Measurements from ENCODE around the gene PITPNM2. TPM values are rescaled to one million over a fixed set of nuclear protein-coding genes. Genes with fewer than 3 reads are reported as not detected.
A peak's percentile ranks its signal among the peaks of the same experiment; 100 is the strongest.

The PITPNM2 gene
- polyA plus RNA-seq, 1 donor, result 7.8 TPM

- no peaks in the 10 kb centered on the region for H3K27me3 ChIP-seq (ENCODE audit: control insufficient read depth, insufficient read depth, low read length)
- no peaks in the 10 kb centered on the region for H3K36me3 ChIP-seq (ENCODE audit: control insufficient read depth, insufficient read depth, low read length)
- no CpG with 5 or more reads among the region's 3 CpGs for WGBS (ENCODE audit: insufficient coverage, low lambda C conversion rate)
- no peak overlapping the region for H3K27ac ChIP-seq (ENCODE audit: low read length)
- no peaks in the 10 kb centered on the region for H3K4me1 ChIP-seq (ENCODE audit: control insufficient read depth, insufficient read depth, low read length)
- H3K4me3 ChIP-seq (ENCODE audit: low read length), result no peak overlapping the region
- no peaks in the 10 kb centered on the region for H3K9me3 ChIP-seq (ENCODE audit: control insufficient read depth, low read depth, low read length)
- no peak for DNase-seq
Measured at GRCh38 chr12:123120452-123121166, 30.3 kb downstream of the PITPNM2 start.

- H3K27ac ChIP-seq (ENCODE audit: low read length), result no peak overlapping the region
- WGBS (ENCODE audit: insufficient coverage, low lambda C conversion rate), result no CpG with 5 or more reads among the region's 7 CpGs
Measured at GRCh38 chr12:123119808-123120207, 31.1 kb downstream of the PITPNM2 start.

GRCh38 chr12:123118497-123118896 lies 32.4 kb downstream of the PITPNM2 start:
- Histone ChIP-seq H3K27me3 (ENCODE audit: control insufficient read depth, insufficient read depth, low read length) (no peaks in the 10 kb centered on the region), H3K36me3 (ENCODE audit: control insufficient read depth, insufficient read depth, low read length) (no peaks in the 10 kb centered on the region), H3K9me3 (ENCODE audit: control insufficient read depth, low read depth, low read length) (no peaks in the 10 kb centered on the region), H3K4me1 (ENCODE audit: control insufficient read depth, insufficient read depth, low read length) (no peaks in the 10 kb centered on the region), H3K27ac (ENCODE audit: low read length) (peak overlapping the region; percentile 5), H3K4me3 (ENCODE audit: low read length) (no peak overlapping the region)
- DNase-seq, result peak; percentile 12 to 48
- no CpG with 5 or more reads among the region's 8 CpGs for WGBS (ENCODE audit: insufficient coverage, low lambda C conversion rate)

More at GRCh38 chr12:123119808-123120207, 31.1 kb downstream of the PITPNM2 start:
- DNase-seq, result no peak
- no peak overlapping the region for H3K4me3 ChIP-seq (ENCODE audit: low read length)
- H3K9me3 ChIP-seq (ENCODE audit: control insufficient read depth, low read depth, low read length), result no peaks in the 10 kb centered on the region
- no peaks in the 10 kb centered on the region for H3K36me3 ChIP-seq (ENCODE audit: control insufficient read depth, insufficient read depth, low read length)
- H3K27me3 ChIP-seq (ENCODE audit: control insufficient read depth, insufficient read depth, low read length), result no peaks in the 10 kb centered on the region
- no peaks in the 10 kb centered on the region for H3K4me1 ChIP-seq (ENCODE audit: control insufficient read depth, insufficient read depth, low read length)

GRCh38 chr12:123115409-123116121 lies 35.3 kb downstream of the PITPNM2 start:
- WGBS (ENCODE audit: insufficient coverage, low lambda C conversion rate), result no CpG with 5 or more reads among the region's 8 CpGs
- H3K4me1 ChIP-seq (ENCODE audit: control insufficient read depth, insufficient read depth, low read length), result no peaks in the 10 kb centered on the region
- H3K4me3 ChIP-seq (ENCODE audit: low read length), result no peak overlapping the region
- H3K9me3 ChIP-seq (ENCODE audit: control insufficient read depth, low read depth, low read length), result no peaks in the 10 kb centered on the region
- peak; percentile 29 for DNase-seq
- H3K27me3 ChIP-seq (ENCODE audit: control insufficient read depth, insufficient read depth, low read length), result no peaks in the 10 kb centered on the region
- no peaks in the 10 kb centered on the region for H3K36me3 ChIP-seq (ENCODE audit: control insufficient read depth, insufficient read depth, low read length)
- H3K27ac ChIP-seq (ENCODE audit: low read length), result peak overlapping the region; percentile 30

- H3K27ac ChIP-seq (ENCODE audit: low read length), result no peak overlapping the region
- DNase-seq, result no peak
- peaks cover 4% of the 10 kb centered on the region for H3K36me3 ChIP-seq (ENCODE audit: control insufficient read depth, insufficient read depth, low read length)
- WGBS (ENCODE audit: insufficient coverage, low lambda C conversion rate), result no CpG with 5 or more reads among the region's 13 CpGs
- no peaks in the 10 kb centered on the region for H3K9me3 ChIP-seq (ENCODE audit: control insufficient read depth, low read depth, low read length)
- H3K4me3 ChIP-seq (ENCODE audit: low read length), result no peak overlapping the region
- H3K4me1 ChIP-seq (ENCODE audit: control insufficient read depth, insufficient read depth, low read length), result no peaks in the 10 kb centered on the region
- no peaks in the 10 kb centered on the region for H3K27me3 ChIP-seq (ENCODE audit: control insufficient read depth, insufficient read depth, low read length)
Measured at GRCh38 chr12:123114304-123115083, 36.4 kb downstream of the PITPNM2 start.

- DNase-seq, result no peak
- H3K4me3 ChIP-seq (ENCODE audit: low read length), result no peak overlapping the region
- peaks cover 11% of the 10 kb centered on the region for H3K36me3 ChIP-seq (ENCODE audit: control insufficient read depth, insufficient read depth, low read length)
- WGBS (ENCODE audit: insufficient coverage, low lambda C conversion rate), result no CpG with 5 or more reads among the region's 8 CpGs
- no peak overlapping the region for H3K27ac ChIP-seq (ENCODE audit: low read length)
- no peaks in the 10 kb centered on the region for H3K9me3 ChIP-seq (ENCODE audit: control insufficient read depth, low read depth, low read length)
- H3K27me3 ChIP-seq (ENCODE audit: control insufficient read depth, insufficient read depth, low read length), result no peaks in the 10 kb centered on the region
- no peaks in the 10 kb centered on the region for H3K4me1 ChIP-seq (ENCODE audit: control insufficient read depth, insufficient read depth, low read length)
Measured at GRCh38 chr12:123113026-123113425, 37.9 kb downstream of the PITPNM2 start.

- H3K27me3 ChIP-seq (ENCODE audit: control insufficient read depth, insufficient read depth, low read length), result no peaks in the 10 kb centered on the region
- DNase-seq, result no peak
- H3K4me1 ChIP-seq (ENCODE audit: control insufficient read depth, insufficient read depth, low read length), result no peaks in the 10 kb centered on the region
- H3K27ac ChIP-seq (ENCODE audit: low read length), result no peak overlapping the region
- H3K4me3 ChIP-seq (ENCODE audit: low read length), result no peak overlapping the region
- no peaks in the 10 kb centered on the region for H3K9me3 ChIP-seq (ENCODE audit: control insufficient read depth, low read depth, low read length)
- WGBS (ENCODE audit: insufficient coverage, low lambda C conversion rate), result 40% methylated on average over 1 of the region's 19 CpGs
- H3K36me3 ChIP-seq (ENCODE audit: control insufficient read depth, insufficient read depth, low read length), result peaks cover 12% of the 10 kb centered on the region
Measured at GRCh38 chr12:123111498-123112165, 39.3 kb downstream of the PITPNM2 start.

GRCh38 chr12:123109319-123109772 lies 41.5 kb downstream of the PITPNM2 start:
- H3K36me3 ChIP-seq (ENCODE audit: control insufficient read depth, insufficient read depth, low read length), result peaks cover 14% of the 10 kb centered on the region
- no CpG with 5 or more reads among the region's 3 CpGs for WGBS (ENCODE audit: insufficient coverage, low lambda C conversion rate)
- H3K4me1 ChIP-seq (ENCODE audit: control insufficient read depth, insufficient read depth, low read length), result no peaks in the 10 kb centered on the region
- no peak overlapping the region for H3K27ac ChIP-seq (ENCODE audit: low read length)
- H3K27me3 ChIP-seq (ENCODE audit: control insufficient read depth, insufficient read depth, low read length), result no peaks in the 10 kb centered on the region
- no peaks in the 10 kb centered on the region for H3K9me3 ChIP-seq (ENCODE audit: control insufficient read depth, low read depth, low read length)
- DNase-seq, result no peak
- no peak overlapping the region for H3K4me3 ChIP-seq (ENCODE audit: low read length)

GRCh38 chr12:123108682-123109066 lies 42.2 kb downstream of the PITPNM2 start:
- no peak for DNase-seq
- no CpG with 5 or more reads among the region's 7 CpGs for WGBS (ENCODE audit: insufficient coverage, low lambda C conversion rate)
- no peak overlapping the region for H3K4me3 ChIP-seq (ENCODE audit: low read length)
- H3K27ac ChIP-seq (ENCODE audit: low read length), result no peak overlapping the region
- no peaks in the 10 kb centered on the region for H3K27me3 ChIP-seq (ENCODE audit: control insufficient read depth, insufficient read depth, low read length)
- no peaks in the 10 kb centered on the region for H3K4me1 ChIP-seq (ENCODE audit: control insufficient read depth, insufficient read depth, low read length)
- no peaks in the 10 kb centered on the region for H3K9me3 ChIP-seq (ENCODE audit: control insufficient read depth, low read depth, low read length)
- H3K36me3 ChIP-seq (ENCODE audit: control insufficient read depth, insufficient read depth, low read length), result peaks cover 14% of the 10 kb centered on the region

All from large intestine (tissue), 3 donors.